Measurements from ENCODE around the gene RAP1GAP2.

RAP1GAP2 gene

GRCh38 chr17:2952174-2952845 lies 156.1 kb downstream of the RAP1GAP2 start:
- no peak for DNase-seq

GRCh38 chr17:2954898-2955445 lies 158.7 kb downstream of the RAP1GAP2 start:
- no peak for DNase-seq

GRCh38 chr17:2955931-2956582 lies 159.8 kb downstream of the RAP1GAP2 start:
- DNase-seq, result no peak

GRCh38 chr17:2957631-2958286 lies 161.5 kb downstream of the RAP1GAP2 start:
- DNase-seq, result no peak

GRCh38 chr17:2958706-2959222 lies 162.5 kb downstream of the RAP1GAP2 start:
- DNase-seq, result no peak

- DNase-seq, result no peak
These were observed 163.3 kb downstream of the RAP1GAP2 start for GRCh38 chr17:2959371-2960130.

- DNase-seq, result no peak
These were observed 165.2 kb downstream of the RAP1GAP2 start for GRCh38 chr17:2961446-2961845.

GRCh38 chr17:2962236-2962635 lies 166.0 kb downstream of the RAP1GAP2 start:
- DNase-seq, result no peak

- DNase-seq, result no peak
These were observed 166.5 kb downstream of the RAP1GAP2 start for GRCh38 chr17:2962729-2963128.

GRCh38 chr17:2963332-2964027 lies 167.2 kb downstream of the RAP1GAP2 start:
- no peak for DNase-seq

- no peak for DNase-seq
These were observed 167.8 kb downstream of the RAP1GAP2 start for GRCh38 chr17:2964028-2964356.

GRCh38 chr17:2964370-2964769 lies 168.1 kb downstream of the RAP1GAP2 start:
- DNase-seq, result no peak

GRCh38 chr17:2964831-2965230 lies 168.6 kb downstream of the RAP1GAP2 start:
- no peak for DNase-seq

- no peak for DNase-seq
These were observed 169.7 kb downstream of the RAP1GAP2 start for GRCh38 chr17:2965621-2966595.

GRCh38 chr17:2967515-2967914 lies 171.3 kb downstream of the RAP1GAP2 start:
- DNase-seq, result no peak

GRCh38 chr17:2971851-2972250 lies 175.6 kb downstream of the RAP1GAP2 start:
- no peak for DNase-seq

- no peak for DNase-seq
These were observed 176.5 kb downstream of the RAP1GAP2 start for GRCh38 chr17:2972749-2973148.

GRCh38 chr17:2974347-2974746 lies 178.1 kb downstream of the RAP1GAP2 start:
- no peak for DNase-seq

- DNase-seq, result no peak
These were observed 179.3 kb downstream of the RAP1GAP2 start for GRCh38 chr17:2975469-2975958.

GRCh38 chr17:2977157-2977556 lies 180.9 kb downstream of the RAP1GAP2 start:
- no peak for DNase-seq

- DNase-seq, result no peak
These were observed 181.9 kb downstream of the RAP1GAP2 start for GRCh38 chr17:2978116-2978515.
